ENCODE results near the gene CACNA2D4.

The CACNA2D4 gene

GRCh38 chr12:1777798-1778197 is 140.7 kb downstream of the CACNA2D4 start:
- no peak for DNase-seq

DNA sequence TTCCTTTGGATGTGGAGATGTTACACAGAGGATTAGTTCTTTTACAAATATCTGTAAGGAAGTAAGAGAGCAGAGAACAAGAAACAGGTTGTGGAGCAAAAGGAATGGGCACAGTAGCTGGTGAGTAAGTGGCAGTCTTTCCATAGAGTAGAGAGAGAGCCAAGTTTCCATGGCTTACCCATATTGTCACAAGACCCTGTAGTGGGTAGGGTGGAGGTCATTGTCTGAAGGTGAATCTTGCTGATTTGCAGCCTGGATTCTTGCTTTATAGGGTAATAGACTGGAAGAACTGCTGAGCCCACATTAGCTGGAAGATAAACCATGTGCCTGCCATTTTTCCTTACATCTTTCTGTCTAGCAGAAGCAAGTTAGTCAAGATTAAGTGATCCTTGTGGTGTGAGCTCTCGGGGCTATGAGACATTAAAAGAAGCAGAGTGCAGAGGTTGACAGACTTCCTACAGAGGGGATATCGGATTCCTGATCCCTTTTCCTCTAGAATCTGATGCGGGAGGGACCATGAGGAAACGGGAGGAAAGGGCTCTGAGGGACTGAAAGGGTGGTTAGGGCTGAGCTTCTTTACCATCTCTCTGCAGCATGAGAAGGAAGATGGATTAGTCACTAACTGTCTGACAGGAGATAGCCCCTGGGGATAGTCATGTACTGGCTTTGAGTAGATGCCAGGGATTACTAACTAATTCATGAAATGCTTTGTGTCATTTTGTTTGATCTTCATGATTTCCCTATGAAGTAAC is 142.1 kb downstream of the CACNA2D4 start:
- no peak for DNase-seq

DNA sequence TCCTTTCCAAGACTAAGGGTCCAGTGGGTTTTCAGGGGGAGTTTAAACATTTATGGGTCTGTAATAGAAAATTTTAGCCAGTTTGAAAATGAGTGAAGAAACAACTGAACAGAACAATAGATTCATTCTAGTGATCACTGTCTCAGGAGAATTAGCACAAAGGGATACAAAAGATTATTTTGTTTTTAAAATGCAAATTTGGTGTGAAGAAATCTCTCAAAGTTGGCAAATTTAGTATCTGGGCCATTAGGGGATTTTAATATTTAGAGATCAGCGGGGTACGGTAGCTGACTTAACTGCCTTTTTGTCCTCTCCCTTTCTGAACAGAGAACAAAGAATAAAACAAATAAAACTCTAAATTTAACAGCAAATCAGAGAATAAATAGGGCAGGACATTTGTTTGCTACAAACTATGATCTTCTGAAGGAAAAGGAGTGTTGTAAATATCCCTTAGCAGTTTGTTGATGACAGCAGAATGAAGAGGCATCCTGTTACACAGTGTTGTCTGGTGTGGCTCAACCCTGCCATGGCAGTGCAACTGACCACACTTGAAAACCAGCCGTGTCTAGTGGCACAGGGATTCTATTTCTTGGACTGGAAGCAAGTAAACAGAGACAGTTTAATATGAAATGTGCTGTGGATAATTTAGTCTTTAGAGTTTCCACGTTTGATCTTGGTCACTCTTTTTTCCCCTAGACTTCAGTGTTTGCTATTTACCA is 144.4 kb downstream of the CACNA2D4 start:
- no peak for DNase-seq

DNA sequence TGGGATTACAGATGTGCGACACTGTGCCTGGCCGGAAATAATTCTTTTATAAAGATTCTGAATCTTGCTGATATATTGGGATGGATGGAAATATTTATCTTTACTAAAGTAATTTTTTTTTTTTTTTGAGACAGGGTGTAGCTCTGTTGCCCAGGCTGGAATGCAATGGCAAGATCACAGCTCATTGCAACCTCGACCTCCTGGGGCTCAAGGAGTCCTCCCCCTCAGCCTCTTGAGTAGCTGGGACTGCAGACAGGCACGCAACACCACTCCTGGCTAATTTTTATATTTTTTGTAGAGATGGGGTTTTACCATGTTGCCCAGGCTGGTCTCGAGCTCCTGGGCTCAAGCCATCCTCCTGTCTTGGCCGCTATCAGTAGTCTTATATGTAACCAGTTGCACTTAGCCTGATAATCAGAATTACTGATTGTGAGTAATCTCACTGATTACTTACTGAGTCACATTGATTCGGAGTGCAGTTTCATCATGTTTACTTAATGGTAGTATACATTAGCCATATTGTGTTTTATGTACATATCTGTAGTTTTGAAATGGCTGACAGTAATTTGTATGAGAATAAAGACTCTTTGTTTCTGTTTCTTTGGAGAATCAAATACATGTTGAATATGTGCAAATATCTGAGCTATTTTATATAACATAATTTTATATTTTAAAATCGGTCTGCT is 148.5 kb downstream of the CACNA2D4 start:
- DNase-seq = no peak

- no peak for DNase-seq
These were observed 149.8 kb downstream of the CACNA2D4 start for GRCh38 chr12:1768615-1769014.

- DNase-seq = no peak
These were observed 150.9 kb downstream of the CACNA2D4 start for GRCh38 chr12:1767407-1768090.

DNA sequence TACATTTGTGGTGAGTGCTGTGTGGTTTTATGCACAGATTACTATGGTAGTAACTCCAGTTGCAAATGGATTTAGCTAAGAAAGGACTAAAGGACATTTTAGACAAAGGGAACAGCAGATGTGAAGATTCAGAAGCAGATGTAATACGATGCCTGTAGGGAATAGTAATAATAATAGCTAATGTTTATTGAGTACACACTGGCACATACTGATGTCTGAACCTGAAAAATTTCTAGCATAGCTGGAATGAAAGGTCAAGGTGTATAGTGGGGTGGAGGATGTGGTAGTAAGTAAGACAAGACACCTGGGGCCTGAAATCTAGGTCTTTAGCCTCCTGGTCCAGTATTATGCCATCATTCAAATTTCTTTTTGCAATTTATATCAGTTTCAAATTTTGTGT is 152.3 kb downstream of the CACNA2D4 start:
- no peak for DNase-seq

DNA sequence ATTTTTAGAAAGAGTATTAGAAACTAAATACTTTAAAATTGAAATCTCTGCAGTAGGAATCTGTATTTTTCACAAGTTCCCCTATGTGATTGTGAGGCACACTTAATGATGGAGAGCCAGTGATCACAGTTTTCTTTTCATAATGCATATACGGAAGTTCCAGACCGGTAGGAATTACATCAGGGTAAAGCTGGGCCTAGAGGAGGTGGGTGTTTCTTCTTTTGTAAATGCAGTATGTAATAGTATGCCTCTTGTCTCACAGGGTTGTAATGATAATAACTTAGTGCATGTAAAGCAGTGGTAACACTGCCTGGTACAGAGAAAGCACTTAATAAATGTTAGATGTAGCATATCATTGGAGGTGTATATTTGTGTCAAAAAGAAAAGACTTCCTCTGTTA is 155.3 kb downstream of the CACNA2D4 start:
- DNase-seq = no peak

- no peak for DNase-seq
These were observed 156.6 kb downstream of the CACNA2D4 start for GRCh38 chr12:1761857-1762256.

- DNase-seq = no peak
These were observed 157.7 kb downstream of the CACNA2D4 start for GRCh38 chr12:1760566-1761382.

DNA sequence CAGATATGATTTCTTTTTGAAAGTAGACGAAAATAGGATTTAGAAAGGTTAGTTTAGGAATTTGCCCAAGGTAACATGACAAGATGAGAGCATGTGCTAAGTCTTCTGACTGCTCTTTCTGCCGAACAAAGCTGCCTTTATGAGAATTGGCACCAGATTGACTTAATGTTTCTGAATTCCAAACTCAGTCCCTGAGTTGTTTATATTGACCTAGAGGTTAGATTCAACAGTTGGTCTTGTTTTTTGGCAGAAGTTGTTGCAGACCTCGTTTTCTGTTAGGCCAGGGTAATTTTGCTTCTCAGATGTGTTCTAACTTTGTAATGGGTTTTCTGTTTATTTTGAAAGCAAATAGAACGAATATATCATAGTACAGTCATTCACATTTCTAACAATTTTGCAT is 159.6 kb downstream of the CACNA2D4 start:
- DNase-seq = no peak

GRCh38 chr12:1758376-1758775 is 160.1 kb downstream of the CACNA2D4 start:
- no peak for DNase-seq

GRCh38 chr12:1750300-1750699 is 168.2 kb downstream of the CACNA2D4 start:
- no peak for DNase-seq

- DNase-seq = no peak
These were observed 169.4 kb downstream of the CACNA2D4 start for GRCh38 chr12:1749019-1749418.

GRCh38 chr12:1747609-1748008 is 170.8 kb downstream of the CACNA2D4 start:
- DNase-seq = no peak

DNA sequence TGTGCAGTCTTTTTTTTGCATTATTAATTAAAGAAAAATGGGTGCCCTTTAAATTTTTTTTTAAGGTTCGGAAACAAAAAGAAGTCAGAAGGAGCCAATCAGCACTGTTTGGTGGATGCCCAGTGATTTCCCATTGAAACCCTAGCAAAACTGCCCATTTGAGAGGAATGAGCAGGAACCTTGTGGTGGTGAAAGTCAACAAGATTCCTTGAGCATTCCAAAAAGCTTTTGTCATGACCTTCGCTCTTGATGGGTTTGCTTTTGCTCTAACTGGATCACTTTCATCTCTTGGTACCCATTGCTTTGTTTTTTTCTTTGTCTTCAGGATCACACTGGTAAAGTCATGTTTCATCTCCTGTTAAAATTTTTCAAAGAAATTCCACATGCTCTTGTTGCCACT is 173.5 kb downstream of the CACNA2D4 start:
- DNase-seq = no peak
